ENCODE data around the gene SRGAP3. TPM values are rescaled to one million over a fixed set of nuclear protein-coding genes. Genes with fewer than 3 reads are reported as not detected.
A peak's percentile ranks its signal among the peaks of the same experiment; 100 is the strongest.

SRGAP3 gene
- total RNA-seq, 1 donor from 2014 or later = 0.99 TPM

DNA sequence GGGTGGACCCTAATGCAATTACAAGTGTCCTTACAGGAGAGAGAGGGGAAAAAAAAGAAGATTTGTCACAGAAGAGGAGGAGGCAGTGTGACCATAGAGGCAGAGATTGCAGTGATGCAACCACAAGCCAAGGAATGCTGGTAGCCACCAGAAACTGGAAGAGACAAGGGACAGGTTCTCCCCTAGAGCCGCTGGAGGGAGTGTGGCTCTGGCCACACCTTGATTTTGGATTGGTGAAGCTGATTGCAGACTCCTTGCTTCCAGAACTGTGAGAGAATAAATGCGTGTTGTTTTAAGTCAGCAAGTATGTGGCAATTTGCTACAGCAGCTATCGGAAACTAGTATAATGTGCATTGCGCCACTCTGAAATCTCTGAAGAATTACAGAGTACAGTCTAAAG, 110.1 kb downstream of the SRGAP3 start:
- DNase-seq (ENCODE audit: low spot score) = no peak
- peaks cover 7% of the 10 kb centered on the region for H3K4me1 Mint-ChIP-seq (ENCODE audit: low read depth)
- peaks cover 2% of the 10 kb centered on the region for H3K36me3 Mint-ChIP-seq (ENCODE audit: low read depth)
- H3K27me3 Mint-ChIP-seq (ENCODE audit: low read depth) = peaks cover 8% of the 10 kb centered on the region
- no peak overlapping the region for H3K27ac Mint-ChIP-seq (ENCODE audit: unreplicated experiment)
- H3K9me3 Mint-ChIP-seq (ENCODE audit: low read depth) = peaks cover 7% of the 10 kb centered on the region
- no peak overlapping the region for H3K4me3 Mint-ChIP-seq (ENCODE audit: unreplicated experiment)
- TF ChIP-seq, protein P1, sequence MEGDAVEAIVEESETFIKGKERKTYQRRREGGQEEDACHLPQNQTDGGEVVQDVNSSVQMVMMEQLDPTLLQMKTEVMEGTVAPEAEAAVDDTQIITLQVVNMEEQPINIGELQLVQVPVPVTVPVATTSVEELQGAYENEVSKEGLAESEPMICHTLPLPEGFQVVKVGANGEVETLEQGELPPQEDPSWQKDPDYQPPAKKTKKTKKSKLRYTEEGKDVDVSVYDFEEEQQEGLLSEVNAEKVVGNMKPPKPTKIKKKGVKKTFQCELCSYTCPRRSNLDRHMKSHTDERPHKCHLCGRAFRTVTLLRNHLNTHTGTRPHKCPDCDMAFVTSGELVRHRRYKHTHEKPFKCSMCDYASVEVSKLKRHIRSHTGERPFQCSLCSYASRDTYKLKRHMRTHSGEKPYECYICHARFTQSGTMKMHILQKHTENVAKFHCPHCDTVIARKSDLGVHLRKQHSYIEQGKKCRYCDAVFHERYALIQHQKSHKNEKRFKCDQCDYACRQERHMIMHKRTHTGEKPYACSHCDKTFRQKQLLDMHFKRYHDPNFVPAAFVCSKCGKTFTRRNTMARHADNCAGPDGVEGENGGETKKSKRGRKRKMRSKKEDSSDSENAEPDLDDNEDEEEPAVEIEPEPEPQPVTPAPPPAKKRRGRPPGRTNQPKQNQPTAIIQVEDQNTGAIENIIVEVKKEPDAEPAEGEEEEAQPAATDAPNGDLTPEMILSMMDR (IDR thresholded peaks at IDR 0.05) = no peak

DNA sequence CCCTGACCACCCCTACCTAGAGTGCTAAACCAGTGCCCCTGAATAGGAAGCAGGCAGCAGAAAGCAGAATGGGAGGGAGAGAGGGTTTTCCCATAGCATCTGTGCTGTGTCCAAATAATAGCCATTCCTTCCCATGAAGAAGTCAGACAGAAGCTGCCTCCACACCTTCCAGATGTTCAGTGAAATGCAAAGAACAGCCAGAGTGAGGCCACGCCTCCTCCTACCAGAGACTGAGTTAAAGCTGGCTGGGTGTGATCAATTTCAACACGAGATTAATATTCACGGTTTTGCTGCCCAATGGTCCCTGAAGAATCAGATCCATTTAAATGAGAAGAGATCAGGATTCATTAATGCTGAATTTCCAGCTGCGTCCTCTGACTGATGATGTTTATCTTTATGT, 111.8 kb downstream of the SRGAP3 start:
- Mint-ChIP-seq H3K9me3 (ENCODE audit: low read depth) (peaks cover 7% of the 10 kb centered on the region), H3K36me3 (ENCODE audit: low read depth) (peaks cover 2% of the 10 kb centered on the region), H3K27me3 (ENCODE audit: low read depth) (no peaks in the 10 kb centered on the region), H3K27ac (ENCODE audit: unreplicated experiment) (no peak overlapping the region), H3K4me1 (ENCODE audit: low read depth) (peaks cover 20% of the 10 kb centered on the region), H3K4me3 (ENCODE audit: unreplicated experiment) (no peak overlapping the region)
- TF ChIP-seq, protein P1 (IDR thresholded peaks at IDR 0.05) = no peak
- DNase-seq (ENCODE audit: low spot score) = no peak

DNA sequence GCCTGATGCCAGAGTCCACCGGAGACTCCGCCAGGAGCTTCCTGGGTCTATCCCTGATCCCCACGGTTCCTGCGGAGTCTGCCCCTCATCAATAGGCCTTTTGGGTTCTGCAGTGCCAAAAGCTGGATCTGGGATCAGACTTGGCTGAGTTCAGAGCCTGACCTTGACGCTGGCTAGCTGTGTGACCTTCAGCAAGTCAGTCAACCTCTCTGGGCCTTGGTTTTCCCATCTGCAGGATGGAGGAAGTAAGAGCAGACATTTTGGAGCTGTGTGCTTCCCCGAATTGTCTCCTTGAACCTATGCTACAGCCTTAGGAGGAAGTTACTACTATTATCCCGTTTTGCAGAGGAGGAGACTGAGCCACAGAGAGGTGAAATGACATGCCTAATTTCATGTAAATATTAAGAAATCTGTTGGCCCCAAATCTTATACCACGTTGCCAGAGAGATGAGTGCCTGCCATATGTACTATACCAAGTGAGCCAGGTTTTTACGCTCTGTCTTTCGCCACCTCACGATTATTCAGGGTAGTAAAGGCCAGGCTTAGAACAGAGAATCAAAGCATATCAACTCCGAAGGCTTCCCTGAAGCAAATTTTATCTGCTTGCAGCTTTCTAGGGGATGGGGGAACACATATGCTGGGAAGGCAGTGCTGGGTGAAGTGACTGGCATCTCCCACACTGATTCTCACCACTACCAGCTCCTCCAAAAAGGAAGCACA, 112.5 kb downstream of the SRGAP3 start:
- TF ChIP-seq, protein P1 (IDR thresholded peaks at IDR 0.05) = no peak
- H3K36me3 Mint-ChIP-seq (ENCODE audit: low read depth) = peaks cover 2% of the 10 kb centered on the region
- peak overlapping the region; percentile 63 for H3K4me3 Mint-ChIP-seq (ENCODE audit: unreplicated experiment)
- H3K27ac Mint-ChIP-seq (ENCODE audit: unreplicated experiment) = no peak overlapping the region
- H3K9me3 Mint-ChIP-seq (ENCODE audit: low read depth) = peaks cover 7% of the 10 kb centered on the region
- peaks cover 16% of the 10 kb centered on the region for H3K4me1 Mint-ChIP-seq (ENCODE audit: low read depth)
- no peaks in the 10 kb centered on the region for H3K27me3 Mint-ChIP-seq (ENCODE audit: low read depth)
- DNase-seq (ENCODE audit: low spot score) = no peak

DNA sequence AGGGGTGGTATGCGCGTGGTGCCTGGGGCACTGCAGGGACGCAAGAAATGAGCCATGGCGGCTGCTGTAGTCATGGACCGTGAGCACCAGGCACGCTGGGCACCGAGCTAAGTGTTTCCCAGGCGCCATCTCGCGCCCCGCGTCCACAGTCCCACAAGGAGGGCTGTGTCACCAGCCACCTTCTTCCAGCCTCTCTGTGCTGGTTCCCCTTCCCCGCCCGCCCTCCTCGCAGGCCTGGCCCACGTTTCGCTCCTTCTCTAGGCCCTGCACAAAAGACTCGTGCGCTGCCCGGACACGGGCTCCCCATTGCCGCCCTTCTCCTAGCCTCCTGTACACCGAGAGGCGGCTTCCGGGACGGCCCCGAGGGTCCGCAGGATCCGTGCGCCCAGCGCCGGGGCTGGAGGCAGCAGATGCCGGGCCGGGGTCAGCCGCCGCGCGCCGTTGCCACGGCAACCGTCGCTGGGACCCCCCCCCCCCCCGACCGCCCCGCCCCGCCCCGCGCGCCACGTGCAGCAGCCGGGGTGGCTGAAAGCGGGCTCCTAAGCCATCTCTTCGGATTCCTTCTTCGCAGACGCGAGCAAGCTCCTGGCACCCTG, 113.4 kb downstream of the SRGAP3 start:
- no peak for DNase-seq (ENCODE audit: low spot score)

DNA sequence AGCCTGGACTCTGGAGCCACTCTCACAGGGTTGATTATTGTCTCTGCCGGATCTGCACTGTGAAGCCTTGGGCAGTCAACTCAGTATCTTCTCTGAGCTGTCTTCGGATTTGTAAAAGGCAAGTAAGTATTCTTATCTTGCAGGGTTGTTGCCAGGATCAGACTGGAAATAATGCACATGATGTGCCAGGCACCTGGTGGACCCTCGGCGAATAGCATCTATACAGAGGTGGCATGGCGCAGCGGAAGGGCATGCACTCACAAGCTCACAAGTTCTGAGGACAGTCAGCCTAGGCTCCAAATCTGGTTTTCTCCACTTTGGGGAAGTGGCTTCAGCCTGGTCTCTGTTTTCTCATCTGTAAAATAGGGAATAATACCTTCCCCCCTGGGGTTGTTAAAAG, 113.9 kb downstream of the SRGAP3 start:
- TF ChIP-seq, protein P1 (IDR thresholded peaks at IDR 0.05) = no peak
- no peak overlapping the region for H3K4me3 Mint-ChIP-seq (ENCODE audit: unreplicated experiment)
- H3K27ac Mint-ChIP-seq (ENCODE audit: unreplicated experiment) = no peak overlapping the region
- DNase-seq (ENCODE audit: low spot score) = no peak
- H3K27me3 Mint-ChIP-seq (ENCODE audit: low read depth) = no peaks in the 10 kb centered on the region
- H3K4me1 Mint-ChIP-seq (ENCODE audit: low read depth) = peaks cover 25% of the 10 kb centered on the region
- H3K9me3 Mint-ChIP-seq (ENCODE audit: low read depth) = peaks cover 7% of the 10 kb centered on the region
- H3K36me3 Mint-ChIP-seq (ENCODE audit: low read depth) = peaks cover 2% of the 10 kb centered on the region

More for the DNA sequence above, 113.4 kb downstream of the SRGAP3 start:
- no peak overlapping the region for H3K27ac Mint-ChIP-seq (ENCODE audit: unreplicated experiment)
- peaks cover 21% of the 10 kb centered on the region for H3K4me1 Mint-ChIP-seq (ENCODE audit: low read depth)
- no peaks in the 10 kb centered on the region for H3K27me3 Mint-ChIP-seq (ENCODE audit: low read depth)
- TF ChIP-seq, protein P1 (IDR thresholded peaks at IDR 0.05) = no peak
- peak overlapping the region; percentile 63 for H3K4me3 Mint-ChIP-seq (ENCODE audit: unreplicated experiment)
- peaks cover 2% of the 10 kb centered on the region for H3K36me3 Mint-ChIP-seq (ENCODE audit: low read depth)
- H3K9me3 Mint-ChIP-seq (ENCODE audit: low read depth) = peaks cover 7% of the 10 kb centered on the region
